Activated CD4-positive, alpha-beta T cell treated with anti-CD3 and anti-CD28 coated beads, Interleukin-10, Interleukin-2, amounts not matched to agents 100 ng/mL and 50 ng/mL, durations not matched to agents 16 hours and 8 hours (primary cell): Measurements from ENCODE around the gene TAF1B.
A peak's percentile ranks its signal among the peaks of the same experiment; 100 is the strongest.
"Not testable (repeated sequence)": the region's sequence is repeated elsewhere in the genome, so short reads cannot be mapped to it uniquely, and the experiment has no call there.

Experiments used
- DNase-seq: peaks from one replicate; pipeline ENCODE4 v3.0.0-alpha.2; 2020

The TAF1B gene

GRCh38 chr2:9885036-9885684, 41.9 kb downstream of the TAF1B start:
- DNase-seq = no peak

DNA sequence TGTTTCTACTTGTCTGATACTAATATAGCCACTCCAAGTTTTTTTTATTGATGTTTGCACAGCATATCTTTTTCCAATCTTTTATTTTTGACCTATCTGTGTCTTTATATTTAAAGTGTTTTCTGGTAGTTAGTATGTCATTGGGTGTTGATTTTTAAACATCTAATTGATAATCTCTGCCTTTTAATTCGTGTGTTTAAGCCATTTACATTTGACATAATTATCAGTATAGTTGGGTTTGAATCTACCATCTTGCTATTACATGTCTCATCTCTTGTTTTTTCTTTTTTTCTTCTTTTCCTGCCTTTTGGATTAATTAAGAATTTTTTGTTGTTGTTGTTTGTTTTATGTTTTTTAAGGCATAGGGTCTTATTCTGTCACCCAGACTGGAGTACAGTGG, 44.2 kb downstream of the TAF1B start:
- no peak for DNase-seq

- DNase-seq = no peak
Measured at GRCh38 chr2:9889812-9890261, 46.6 kb downstream of the TAF1B start.

DNA sequence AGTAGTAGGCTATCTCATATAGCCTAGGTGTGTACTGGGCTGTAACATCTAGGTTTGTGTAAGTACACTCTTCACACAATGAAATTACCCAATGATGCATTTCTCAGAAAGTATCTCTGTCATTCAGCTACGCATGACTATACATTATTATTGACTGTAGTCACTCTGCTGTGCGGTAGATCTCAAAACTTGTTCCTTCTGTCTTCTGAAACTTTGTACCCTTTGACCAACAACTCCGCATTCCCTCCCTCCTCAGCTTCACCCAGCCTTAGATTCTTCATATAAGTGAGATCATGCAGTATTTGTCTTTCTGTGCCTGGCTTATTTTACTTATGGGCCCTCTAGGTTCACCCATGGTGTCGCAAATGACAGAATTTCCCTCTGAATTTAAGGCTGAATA, 49.0 kb downstream of the TAF1B start:
- DNase-seq = no peak

- DNase-seq = no peak
Measured at GRCh38 chr2:9895669-9896590, 52.7 kb downstream of the TAF1B start.

DNA sequence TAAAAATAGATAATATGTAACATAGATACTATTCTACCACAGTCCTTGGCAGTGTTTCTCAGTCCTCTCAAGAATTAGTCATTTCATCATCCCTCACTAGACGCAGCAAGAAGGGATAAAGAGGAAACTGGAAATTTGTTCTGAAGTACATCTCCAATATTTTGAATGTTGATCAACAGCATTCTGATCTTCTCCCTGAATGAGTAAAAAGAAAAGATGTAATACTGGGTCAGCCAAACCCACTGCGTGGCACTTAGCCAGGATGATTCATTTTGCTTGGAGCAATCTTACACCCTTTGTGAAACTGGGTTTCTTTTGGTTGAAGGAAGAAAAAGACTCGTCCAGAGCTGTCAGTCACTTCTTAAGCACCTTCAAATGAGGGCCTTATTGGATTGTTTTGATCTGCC, 54.1 kb downstream of the TAF1B start:
- peak; percentile 84 for DNase-seq

DNA sequence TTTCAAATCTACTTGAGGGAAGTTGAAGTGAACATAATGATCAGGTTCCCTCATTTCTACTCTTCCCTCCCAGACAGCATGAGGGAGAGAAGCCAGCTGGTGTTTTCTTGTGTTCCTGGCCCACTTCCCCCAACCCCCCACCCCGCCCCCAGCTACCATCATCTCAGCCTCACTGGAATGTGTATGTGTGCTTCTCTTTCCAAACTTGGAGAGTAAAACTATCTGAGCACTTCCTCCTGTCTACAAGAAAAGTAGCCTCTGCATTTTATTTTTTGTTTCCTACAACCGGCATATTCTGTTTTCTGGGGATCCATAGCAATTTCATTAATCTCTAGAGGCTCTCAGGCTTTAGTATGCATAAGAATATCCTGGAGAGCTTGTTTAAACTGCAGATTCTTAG, 54.6 kb downstream of the TAF1B start:
- DNase-seq = no peak

GRCh38 chr2:9905413-9905812, 62.1 kb downstream of the TAF1B start:
- DNase-seq = no peak

DNA sequence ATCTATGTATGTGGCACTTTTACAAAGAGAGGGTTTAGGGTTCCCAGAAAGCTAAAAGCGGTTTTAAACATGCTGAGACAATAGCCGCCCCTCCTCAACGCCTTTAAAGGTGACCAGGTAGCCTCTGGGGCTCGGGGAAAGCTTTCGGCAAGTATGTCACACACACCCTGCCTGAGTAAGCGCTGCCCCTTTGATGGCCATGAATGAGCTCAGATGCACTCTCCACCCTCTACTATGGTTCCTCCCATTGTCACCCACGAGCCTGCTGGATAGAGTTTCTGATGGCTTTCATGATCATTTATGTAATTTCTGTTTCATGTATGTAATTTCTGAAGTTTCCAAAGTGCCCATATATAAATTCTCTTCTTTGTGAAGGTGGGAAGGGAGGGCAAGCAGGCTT, 64.1 kb downstream of the TAF1B start:
- no peak for DNase-seq

GRCh38 chr2:9908639-9909038, 65.4 kb downstream of the TAF1B start:
- no peak for DNase-seq

DNA sequence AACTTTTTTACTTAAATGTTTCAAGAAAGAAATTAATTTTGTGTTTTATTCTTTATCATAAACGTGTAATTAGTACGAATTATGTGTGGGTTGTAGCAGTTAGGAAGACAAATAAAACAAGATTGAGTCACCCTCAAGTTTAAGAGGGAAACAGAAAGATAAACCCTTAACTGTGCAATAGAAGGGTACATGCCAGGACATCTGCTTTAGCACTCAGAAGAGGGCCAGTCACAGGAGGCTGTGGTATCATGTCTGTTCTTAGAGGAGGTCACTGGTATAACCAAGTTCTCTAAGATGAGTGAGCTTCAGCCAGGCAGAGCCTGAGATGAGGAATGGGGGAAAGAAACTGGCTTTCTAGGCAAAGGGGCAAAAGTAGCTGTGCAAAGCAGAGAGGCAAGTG, 65.8 kb downstream of the TAF1B start:
- no peak for DNase-seq

DNA sequence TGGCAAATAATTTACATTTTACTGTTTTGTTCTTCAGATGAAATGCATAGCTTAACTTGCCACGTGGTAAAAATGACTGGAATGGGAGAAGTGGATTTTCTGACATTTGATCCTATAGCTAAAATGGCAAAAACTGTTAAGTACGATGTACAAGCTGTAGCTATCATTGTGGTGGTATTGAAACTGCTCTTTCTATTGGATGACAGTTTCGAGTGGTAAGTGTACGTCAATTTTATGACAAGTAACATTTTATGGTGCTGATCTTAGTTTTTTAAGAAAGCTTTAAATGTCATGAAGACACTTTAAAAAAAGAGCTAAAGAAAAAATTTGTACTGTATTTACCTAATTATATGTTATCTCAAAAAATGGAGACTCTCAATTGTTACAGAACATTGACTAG, 67.4 kb downstream of the TAF1B start:
- DNase-seq = no peak

GRCh38 chr2:9912468-9912867, 69.2 kb downstream of the TAF1B start:
- no peak for DNase-seq

- peak; percentile 89 for DNase-seq
Measured at GRCh38 chr2:9914384-9915065, 71.3 kb downstream of the TAF1B start.

DNA sequence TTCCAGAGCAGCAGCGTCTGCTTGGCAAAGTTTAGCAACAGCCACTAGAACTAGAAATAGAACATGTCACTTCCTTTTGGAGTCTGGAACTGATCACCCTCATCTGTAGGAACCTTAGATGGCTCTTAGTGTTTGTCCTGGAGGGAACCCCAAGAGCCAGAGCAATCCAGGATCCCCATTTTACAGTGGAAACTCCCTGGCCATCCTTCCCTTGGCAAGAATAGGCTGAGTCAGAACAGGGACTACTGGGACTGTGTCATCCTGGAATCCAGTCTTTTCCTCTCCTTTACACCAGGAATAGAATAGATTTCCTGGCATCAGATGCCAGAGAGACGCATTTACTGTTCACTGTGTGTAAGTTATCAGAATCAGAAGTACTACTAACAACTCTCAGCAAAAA, 75.0 kb downstream of the TAF1B start:
- DNase-seq = no peak

- DNase-seq = no peak
Measured at GRCh38 chr2:9919512-9919911, 76.2 kb downstream of the TAF1B start.

- DNase-seq = not testable (repeated sequence)
Measured at GRCh38 chr2:9927020-9927419, 83.7 kb downstream of the TAF1B start.

DNA sequence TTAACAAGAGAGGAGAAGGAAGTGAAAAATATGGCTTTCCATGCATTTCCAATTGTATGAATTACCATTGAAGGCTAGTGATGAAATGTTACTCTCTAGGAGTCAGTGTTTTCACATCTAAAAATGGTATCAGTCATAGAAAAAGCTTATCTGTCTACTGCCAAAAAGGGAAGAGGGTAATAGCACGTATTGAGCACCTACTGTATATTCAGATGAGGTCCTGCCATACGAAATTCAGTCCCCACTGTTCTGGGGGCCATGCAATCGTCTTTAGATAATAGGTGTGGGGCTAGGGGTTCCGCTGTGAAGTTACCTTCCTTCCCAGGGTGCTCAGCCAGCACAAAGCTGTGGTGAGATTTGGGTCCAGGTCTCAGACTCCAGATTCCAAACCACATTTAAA, 94.0 kb downstream of the TAF1B start:
- DNase-seq = no peak

DNA sequence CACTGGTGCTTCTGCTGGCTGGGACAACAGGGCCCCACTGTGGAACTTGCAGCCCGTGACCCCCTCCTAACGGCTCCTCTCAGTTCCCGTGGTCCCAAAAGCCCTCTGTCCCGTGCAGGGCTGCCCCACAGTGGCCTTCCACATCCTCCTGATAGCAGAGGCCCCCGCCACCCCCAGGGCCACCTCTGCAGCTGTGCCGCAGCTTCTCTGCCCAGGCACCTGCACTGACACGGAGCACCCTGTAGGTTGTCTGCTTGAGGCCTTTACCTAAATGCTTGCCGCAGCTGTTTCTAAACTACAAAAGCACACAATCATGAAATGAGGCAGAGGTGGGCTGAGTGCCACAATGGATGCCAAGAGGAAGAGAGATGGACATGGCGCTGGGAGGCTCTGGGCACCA, 94.7 kb downstream of the TAF1B start:
- no peak for DNase-seq

- DNase-seq = no peak
Measured at GRCh38 chr2:9939587-9940485, 96.6 kb downstream of the TAF1B start.

- DNase-seq = no peak
Measured at GRCh38 chr2:9941196-9941995, 98.1 kb downstream of the TAF1B start.

DNA sequence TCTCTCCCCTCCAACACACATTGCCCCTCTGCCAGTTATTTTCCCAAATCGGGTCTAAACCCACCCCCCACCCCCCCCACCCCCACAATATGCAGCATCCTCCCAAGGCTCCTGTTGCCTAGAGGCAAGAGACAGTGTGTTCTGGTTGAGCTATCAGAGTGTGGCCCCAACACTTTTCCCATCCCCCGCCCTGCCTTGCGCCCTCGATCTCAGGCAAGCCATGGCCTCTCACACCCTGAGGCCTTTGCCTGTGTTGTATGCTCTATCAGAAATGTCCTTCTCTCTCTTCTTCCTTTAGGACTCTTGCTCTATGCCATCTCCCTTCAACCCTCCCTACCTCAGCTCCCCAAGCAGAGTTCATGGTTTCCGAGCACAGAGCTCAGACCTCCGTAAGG, 98.7 kb downstream of the TAF1B start:
- no peak for DNase-seq
